ENCODE data around the gene FAM174A. TPM values are rescaled to one million over a fixed set of nuclear protein-coding genes. Genes with fewer than 3 reads are reported as not detected.

FAM174A gene
- total RNA-seq (10 to 100 TPM; 16.0 to 24.0 (median 20.1) TPM), polyA plus RNA-seq (10 to 100 TPM in 1 of 2 donors, 1 to 10 TPM in 1; 9.1 to 46.0 TPM)
- long read RNA-seq, donor 1, transcript FAM174A-201 (3 exons, 1,356 nt): major isoform, 17 of 17 reads
- long read RNA-seq, donor 1, partial matches to known transcripts: 0 of 17 reads
- long read RNA-seq, donor 1, other reads (novel, unspliced or antisense): 0 of 17 reads
- long read RNA-seq, donor 2, transcript FAM174A-201 (3 exons, 1,356 nt): major isoform, 13 of 14 reads
- long read RNA-seq, donor 2, partial matches to known transcripts: 0 of 14 reads
- long read RNA-seq, donor 2, other reads (novel, unspliced or antisense): 1 of 14 reads
- long read RNA-seq, donor 3, transcript FAM174A-201 (3 exons, 1,356 nt): major isoform, 28 of 29 reads
- long read RNA-seq, donor 3, partial matches to known transcripts: 0 of 29 reads
- long read RNA-seq, donor 3, other reads (novel, unspliced or antisense): 1 of 29 reads

GRCh38 chr5:100535060-100536005 lies at the start of gene FAM174A:
FAM174A (plus strand) TSS chr5:100535374; CDS start chr5:100535531, 157 bp downstream.
- no peaks in the 10 kb centered on the region for H3K27me3 ChIP-seq
- H3K36me3 ChIP-seq: peaks cover 0 to 6% (median 0%) of the 10 kb centered on the region in 9 donors
- WGBS, 2 donors: 0 to 1% methylated on average over 62 of the region's 62 CpGs
- peaks cover 0 to 42% (median 26%) of the 10 kb centered on the region in 9 donors for H3K4me1 ChIP-seq
- no peak for TF ChIP-seq CTCF (IDR thresholded peaks at IDR 0.05)
- peaks cover 0 to 22% (median 12%) of the 10 kb centered on the region in 11 donors for H3K9me3 ChIP-seq
- peak; percentile 96 to 97 for DNase-seq
- intact Hi-C loops (cut with DNase I): loop anchor here in 2 of 10 donors (5.0 to 10.0 kb wide), 2 partner anchors 367 to 369 kb away; partner anchors contain the start of gene ST8SIA4 (in 2 of the 2)
- peak; percentile 96 to 99 (median 99) for ATAC-seq
- H3K4me3 ChIP-seq: peak within 1 kb of the TSS; percentile 63 to 90 (median 80)
- H3K27ac ChIP-seq: peak within 1 kb of the TSS; percentile 28 to 95 (median 90)

- Histone ChIP-seq H3K9me3 (peaks cover 0 to 5% (median 0%) of the 10 kb centered on the region in 11 donors), H3K4me3 (no peak overlapping the region), H3K27me3 (no peaks in the 10 kb centered on the region), H3K36me3 (no peaks in the 10 kb centered on the region), H3K4me1 (no peaks in the 10 kb centered on the region), H3K27ac (no peak overlapping the region)
- DNase-seq (no peak), ATAC-seq (no peak)
- intact Hi-C loops (cut with DNase I): no loop called here
- no peak for TF ChIP-seq CTCF (IDR thresholded peaks at IDR 0.05)
- 94 to 98% methylated on average over 1 of the region's 1 CpG for WGBS, 2 donors
Measured at GRCh38 chr5:100493996-100494395, 41.2 kb upstream of the FAM174A start.

DNA sequence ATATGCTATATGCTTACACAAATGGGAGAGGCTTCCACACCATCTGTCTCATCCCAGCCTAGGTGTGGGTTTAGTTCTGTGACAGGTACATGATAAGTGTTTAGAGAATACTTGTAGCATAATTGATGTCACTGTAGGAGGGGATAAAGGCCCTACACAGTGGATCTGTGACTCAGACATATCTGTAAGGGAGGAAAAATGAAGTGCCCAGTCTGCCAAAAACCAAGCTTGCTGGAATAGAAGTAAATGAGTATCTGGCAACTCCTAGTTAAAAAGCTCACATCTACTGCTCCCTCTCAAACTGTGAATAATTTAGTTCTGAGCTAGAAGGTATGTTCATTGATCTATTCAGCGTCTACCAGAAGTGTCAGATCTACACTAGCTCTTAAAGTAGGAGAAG lies 38.9 kb upstream of the FAM174A start:
- intact Hi-C loops (cut with DNase I): no loop called here
- no peaks in the 10 kb centered on the region for H3K27me3 ChIP-seq
- no peak for TF ChIP-seq CTCF (IDR thresholded peaks at IDR 0.05)
- no peaks in the 10 kb centered on the region for H3K9me3 ChIP-seq
- no peaks in the 10 kb centered on the region for H3K4me1 ChIP-seq
- no peak for DNase-seq
- no peak overlapping the region for H3K4me3 ChIP-seq
- H3K27ac ChIP-seq: no peak overlapping the region
- WGBS, 2 donors: 82 to 83% methylated on average over 1 of the region's 1 CpG
- no peaks in the 10 kb centered on the region for H3K36me3 ChIP-seq
- no peak for ATAC-seq

GRCh38 chr5:100502684-100503083 lies 32.5 kb upstream of the FAM174A start:
- Histone ChIP-seq H3K27me3 (no peaks in the 10 kb centered on the region), H3K27ac (no peak overlapping the region), H3K4me3 (no peak overlapping the region), H3K4me1 (no peaks in the 10 kb centered on the region), H3K9me3 (peaks cover 0 to 10% (median 0%) of the 10 kb centered on the region in 11 donors), H3K36me3 (no peaks in the 10 kb centered on the region)
- WGBS, 2 donors: 76 to 80% methylated on average over 2 of the region's 2 CpGs
- no peak for ATAC-seq
- intact Hi-C loops (cut with DNase I): no loop called here
- DNase-seq: no peak
- no peak for TF ChIP-seq CTCF (IDR thresholded peaks at IDR 0.05)
